A549 (cell line): Measurements from ENCODE around the gene FOXO1.

ENCODE experiments used
- BCL3 ChIP-seq: fragments of >200 bp; sonication (Bioruptor Twin); formaldehyde crosslinking; IDR thresholded peaks from 3 replicates; pipeline ENCODE4 v1.6.1; 2016
- CHD2 ChIP-seq: fragments of 150-350 bp; IDR thresholded peaks from 2 replicates; pipeline ENCODE4 v1.6.1; 2014; ENCODE audit warnings: low read length; ENCODE audit not compliant: partially characterized antibody
- CTCF ChIP-seq: fragments of >200 bp; sonication (Bioruptor Twin); formaldehyde crosslinking; IDR thresholded peaks from 3 replicates; pipeline ENCODE4 v1.5.1; 2016
- E2F6 ChIP-seq: IDR thresholded peaks from 2 replicates; pipeline ENCODE4 v1.6.1; 2012; ENCODE audit warnings: low read depth, borderline replicate concordance
- JUNB ChIP-seq: fragments of >200 bp; sonication (Bioruptor Twin); formaldehyde crosslinking; IDR thresholded peaks from 2 replicates; pipeline ENCODE4 v1.6.1; 2016
- MAFK ChIP-seq: fragments of 450-650 bp; IDR thresholded peaks from 2 replicates; pipeline ENCODE4 v1.6.1; 2014; ENCODE audit not compliant: partially characterized antibody
- NFE2L2 ChIP-seq: fragments of 150-350 bp; conservative IDR thresholded peaks from 2 replicates; pipeline ENCODE4 v1.6.1; 2014; ENCODE audit warnings: low read length
- POLR2A ChIP-seq: IDR thresholded peaks from 2 replicates; pipeline ENCODE4 v1.6.1; 2012; ENCODE audit warnings: mild to moderate bottlenecking, low read length
- RAD21 ChIP-seq, 2 experiments: fragments of >200 bp in 1 of 2; sonication (Bioruptor Twin) in 1 of 2; formaldehyde crosslinking in 1 of 2; IDR thresholded peaks in 1 of 2; conservative IDR thresholded peaks in 1 of 2; 2 replicates in 1 of 2; 3 replicates in 1 of 2; pipeline ENCODE4 v1.6.1; 2012 to 2018; ENCODE audit warnings: inconsistent platforms in 1 of 2
- RCOR1 ChIP-seq: fragments of 150-350 bp; IDR thresholded peaks from 2 replicates; pipeline ENCODE4 v1.6.1; 2014; ENCODE audit warnings: antibody characterized with exemption, low read length, low read depth
- USF2 ChIP-seq: fragments of 450-650 bp; IDR thresholded peaks from 2 replicates; pipeline ENCODE4 v1.6.1; 2014; ENCODE audit warnings: antibody characterized with exemption

GRCh38 chr13:40615619-40616018 is 50.8 kb downstream of the FOXO1 start:
- TF ChIP-seq CTCF = no peak
- no peak for TF ChIP-seq POLR2A
- TF ChIP-seq RAD21 (conservative IDR thresholded peaks at IDR 0.05 in 1 of 2, IDR thresholded peaks at IDR 0.05 in 1 of 2) = no peak
- no peak for TF ChIP-seq CHD2
- TF ChIP-seq USF2 = no peak
- no peak for TF ChIP-seq JUNB
- no peak for TF ChIP-seq NFE2L2
- no peak for TF ChIP-seq RCOR1
- no peak for TF ChIP-seq E2F6
- no peak for TF ChIP-seq MAFK
- no peak for TF ChIP-seq BCL3
